Esophagus mucosa (tissue), 1 donor: ENCODE data around the gene ZNF3. TPM values are rescaled to one million over a fixed set of nuclear protein-coding genes. Genes with fewer than 3 reads are reported as not detected.

Source experiments
- ATAC-seq: fragments of 200-7000 bp; cut with Tn5 transposase; one replicate; pipeline ENCODE4 v1.9.1; 2020
- total RNA-seq: library from RNA; stranded (reverse); gene quantifications from one replicate; pipeline ENCODE4 v1.2.4, GENCODE V29; 2023
- donor health status: DM: yes; HTN: yes; CAD: no.

ZNF3 gene
- total RNA-seq, 1 donor from 2014 or later, result 12.4 TPM

DNA sequence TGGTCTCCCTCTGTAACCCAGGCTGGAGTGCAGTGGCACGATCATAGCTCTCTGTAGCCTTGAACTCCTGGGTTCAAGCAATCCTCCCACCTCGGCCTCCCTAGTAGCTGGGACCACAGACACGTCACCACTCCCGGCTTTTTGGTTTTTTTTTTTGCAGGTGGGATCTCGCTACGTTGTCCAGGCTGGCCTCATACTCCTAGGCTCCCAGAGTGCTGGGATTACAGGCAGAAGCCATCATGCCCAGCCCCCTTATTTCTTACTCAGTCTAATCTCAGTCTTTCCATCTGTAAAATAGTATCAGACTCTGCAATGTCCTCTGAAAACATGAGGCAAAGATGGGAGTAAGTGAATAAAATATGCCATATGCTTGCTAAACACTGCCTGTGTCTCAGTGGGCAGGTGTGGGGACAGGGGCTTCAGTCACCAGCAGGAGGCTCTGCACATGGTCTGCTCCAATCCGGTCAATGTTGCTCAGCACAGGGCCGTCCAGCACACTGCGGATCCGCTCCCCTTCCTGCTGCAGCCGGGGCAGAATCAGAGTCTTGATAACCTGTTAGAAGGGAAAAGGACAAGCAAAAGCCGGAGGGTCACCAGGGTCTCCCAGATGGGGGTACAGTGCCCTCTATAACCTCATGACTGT, 28.1 kb upstream of the ZNF3 start:
- ATAC-seq, result no peak

- no peak for ATAC-seq
Measured at GRCh38 chr7:100107890-100108289, 26.4 kb upstream of the ZNF3 start.

DNA sequence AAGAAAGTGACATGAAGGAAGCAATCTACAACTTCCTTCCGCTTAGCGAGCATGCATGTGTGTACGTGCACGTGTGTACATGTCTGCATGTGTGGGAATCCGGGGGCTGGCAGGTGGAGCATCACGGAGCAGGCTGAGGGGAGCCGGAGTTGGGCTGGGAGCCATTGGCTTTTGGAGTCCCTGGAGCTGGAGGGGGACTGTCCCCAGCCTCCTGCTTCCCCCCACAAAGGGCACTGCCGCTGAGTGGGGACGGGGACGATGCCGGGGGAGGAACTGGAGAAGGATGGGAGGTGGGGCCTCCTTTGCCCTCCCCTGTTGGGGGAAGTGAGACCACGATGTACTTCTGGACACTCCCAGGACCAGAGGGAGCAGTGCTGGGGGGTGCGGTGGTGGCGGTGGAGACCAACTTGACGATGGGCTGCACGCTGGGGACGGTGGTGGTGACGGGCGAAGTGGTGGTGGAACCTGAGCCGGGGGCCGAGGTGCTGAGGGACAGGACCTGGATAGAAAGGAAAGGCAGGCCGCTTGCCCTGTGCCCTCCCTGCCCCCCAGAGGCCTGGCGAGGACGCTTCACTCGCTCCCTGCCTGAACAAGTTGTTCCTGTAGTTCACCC, 25.7 kb upstream of the ZNF3 start:
- ATAC-seq, result no peak

- ATAC-seq, result no peak
Measured at GRCh38 chr7:100106633-100107032, 25.1 kb upstream of the ZNF3 start.

DNA sequence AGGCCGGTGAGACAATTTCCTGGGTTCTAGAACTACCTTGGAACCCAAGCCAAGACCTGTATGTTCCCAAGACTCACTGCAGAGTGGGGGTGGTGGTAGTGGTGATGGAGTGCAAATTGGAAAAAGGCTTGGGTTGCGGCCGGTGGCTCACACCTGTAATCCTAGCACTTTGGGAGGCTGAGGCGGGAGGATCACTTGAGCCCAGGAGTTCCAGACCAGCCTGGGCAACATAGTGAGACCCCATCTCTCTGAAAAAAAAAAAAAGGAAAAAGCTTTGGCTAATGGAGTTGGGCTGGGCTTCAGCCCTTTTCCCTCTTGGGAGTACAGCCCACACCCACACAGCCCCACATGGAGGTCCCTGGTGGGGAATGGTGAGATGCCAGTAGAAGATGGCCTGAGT, 24.0 kb upstream of the ZNF3 start:
- no peak for ATAC-seq

GRCh38 chr7:100102950-100103840, 21.7 kb upstream of the ZNF3 start:
- no peak for ATAC-seq

- peak; percentile 94 for ATAC-seq
Measured at GRCh38 chr7:100101016-100101862, 19.7 kb upstream of the ZNF3 start, which contains the start of the genes AP4M1 and MCM7. Gene AP4M1, plus strand, starts transcription at chr7:100101643. Its CDS starts 72 bp downstream, at chr7:100101715. Gene MCM7, minus strand, starts transcription at chr7:100101397. Its CDS starts 103 bp downstream, at chr7:100101294.

- ATAC-seq, result peak; percentile 89
Measured at GRCh38 chr7:100100420-100101015, 19.0 kb upstream of the ZNF3 start.

- no peak for ATAC-seq
Measured at GRCh38 chr7:100099452-100099851, 17.9 kb upstream of the ZNF3 start.

DNA sequence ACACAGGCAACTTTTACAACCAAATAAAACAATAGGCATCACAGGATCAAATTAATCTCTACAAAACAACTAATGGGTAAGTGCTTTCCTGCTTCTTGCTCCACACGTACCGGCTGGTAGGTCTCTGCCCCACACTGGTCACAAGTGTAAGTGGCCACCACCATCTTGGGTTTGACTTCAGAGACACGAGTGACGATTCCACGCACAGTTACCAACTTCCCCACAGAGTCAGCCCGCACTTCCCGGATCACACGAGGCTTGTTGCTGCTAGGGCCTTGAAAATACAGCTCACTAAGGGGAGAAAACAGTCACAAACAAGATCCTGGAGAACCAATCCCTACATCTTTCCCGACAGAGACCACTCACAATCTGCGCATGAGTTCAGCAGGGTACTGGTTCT, 17.4 kb upstream of the ZNF3 start:
- no peak for ATAC-seq

DNA sequence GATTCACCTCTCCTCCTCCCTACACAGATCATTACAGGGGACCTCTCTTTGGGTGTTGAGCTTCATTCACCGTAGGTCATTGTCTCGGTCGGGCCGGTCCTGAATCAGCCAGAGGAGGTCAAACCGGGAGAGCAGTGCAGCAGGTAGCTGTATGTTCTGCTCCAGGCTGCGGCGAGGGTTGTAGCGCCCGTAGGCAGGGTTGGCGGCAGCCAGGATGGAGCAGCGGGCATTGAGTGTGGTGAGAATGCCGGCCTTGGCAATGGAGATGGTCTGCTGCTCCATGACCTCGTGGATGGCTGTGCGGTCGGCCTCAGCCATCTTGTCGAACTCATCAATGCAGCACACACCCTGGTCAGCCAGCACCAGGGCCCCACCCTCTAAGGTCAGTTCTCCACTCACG, 14.2 kb upstream of the ZNF3 start:
- ATAC-seq, result no peak

DNA sequence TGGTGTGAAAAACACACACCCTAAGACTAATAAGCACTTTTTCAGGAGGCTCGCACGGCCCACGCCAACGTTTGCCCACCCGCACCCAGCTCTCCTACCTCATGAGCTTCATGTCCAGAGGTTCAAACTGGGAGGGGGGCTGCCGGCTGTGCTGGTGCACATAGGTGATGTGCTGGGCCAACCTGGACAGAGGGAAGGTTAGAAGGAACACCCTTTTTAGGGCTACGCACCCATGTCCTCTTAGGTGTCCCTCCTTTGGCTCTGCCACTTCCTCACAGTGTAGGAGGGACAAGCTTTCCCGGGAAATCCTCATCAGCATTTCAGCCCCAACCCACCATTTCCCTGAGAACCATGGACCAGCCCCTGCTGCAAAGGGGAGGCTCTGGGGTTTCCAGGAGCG, 13.8 kb upstream of the ZNF3 start:
- no peak for ATAC-seq

GRCh38 chr7:100093925-100094486, 12.5 kb upstream of the ZNF3 start:
- no peak for ATAC-seq

DNA sequence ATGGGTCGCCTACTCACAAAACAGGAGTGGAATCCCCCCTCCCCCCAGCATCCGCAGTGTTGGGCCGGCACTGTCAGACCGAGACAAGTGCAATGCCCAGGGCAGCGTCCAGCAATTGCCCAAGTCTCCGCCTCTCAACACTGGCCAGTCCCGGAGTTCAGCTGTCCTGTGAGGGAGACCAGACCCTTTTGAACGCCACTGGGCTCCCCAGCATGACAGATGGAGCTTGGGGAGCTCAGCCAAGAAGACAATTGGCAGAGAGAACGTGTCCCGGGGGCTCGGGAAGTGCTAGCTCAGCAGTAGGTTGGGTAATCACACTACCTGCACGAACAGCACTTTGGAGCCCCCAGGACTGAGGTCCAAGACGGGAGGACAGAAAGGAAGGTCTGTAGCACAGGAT, 12.0 kb upstream of the ZNF3 start:
- ATAC-seq, result no peak

DNA sequence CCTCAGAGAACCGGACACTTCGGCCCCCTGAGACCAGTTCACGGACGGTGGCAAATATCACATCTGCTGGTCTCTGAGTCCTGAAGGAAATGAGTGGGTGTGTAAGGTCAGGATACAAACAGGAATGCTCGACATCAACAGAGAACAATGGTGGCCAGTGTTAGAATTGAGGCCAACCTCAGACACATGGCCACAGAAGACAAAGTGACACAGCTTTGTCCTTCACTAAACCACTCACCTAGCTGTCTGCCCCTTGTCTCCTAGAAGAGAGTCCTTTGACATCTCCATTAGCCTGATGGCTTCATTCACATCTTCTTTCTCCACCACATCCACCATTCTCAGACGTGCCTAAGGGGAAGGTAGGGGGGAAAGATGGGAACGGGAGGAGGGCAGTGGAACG, 11.5 kb upstream of the ZNF3 start:
- ATAC-seq, result no peak

- no peak for ATAC-seq
Measured at GRCh38 chr7:100091411-100092181, 10.1 kb upstream of the ZNF3 start.

DNA sequence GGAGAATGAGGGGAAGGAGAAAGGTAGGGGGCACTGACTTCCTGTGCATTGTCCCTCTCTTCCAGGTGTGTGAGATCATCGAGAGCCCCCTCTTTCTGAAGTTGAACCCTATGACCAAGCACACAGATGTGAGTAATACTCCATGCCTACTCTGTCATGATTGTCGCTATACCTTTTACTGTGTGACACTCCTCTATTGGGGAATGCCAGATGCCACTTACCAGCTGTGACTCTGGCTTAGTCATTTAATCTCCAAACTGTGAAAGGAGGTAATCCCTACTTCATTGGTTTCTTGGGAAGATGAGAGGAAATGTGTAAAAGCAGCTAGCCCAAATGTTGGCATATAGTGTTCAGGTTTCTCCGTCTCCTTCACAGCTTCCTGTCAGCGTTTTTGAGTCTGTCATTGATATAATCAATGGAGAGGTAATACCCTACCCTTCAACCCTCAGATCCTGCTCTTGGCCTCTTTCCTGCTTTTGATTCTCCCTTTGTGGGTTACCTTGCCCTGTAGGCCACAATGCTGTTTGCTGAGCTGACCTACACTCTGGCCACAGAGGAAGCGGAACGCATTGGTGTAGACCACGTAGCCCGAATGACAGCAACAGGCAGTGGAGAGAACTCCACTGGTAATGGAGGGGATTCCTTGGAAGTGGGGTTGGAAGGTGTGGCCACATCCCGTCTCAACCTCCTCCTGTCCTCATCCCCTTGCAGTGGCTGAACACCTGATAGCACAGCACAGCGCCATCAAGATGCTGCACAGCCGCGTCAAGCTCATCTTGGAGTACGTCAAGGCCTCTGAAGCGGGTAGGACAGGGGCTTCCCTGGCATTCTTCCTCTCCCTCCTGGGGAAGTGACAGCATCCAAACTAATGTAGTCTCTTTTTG, 9.2 kb upstream of the ZNF3 start:
- ATAC-seq, result peak; percentile 54

- ATAC-seq, result peak; percentile 21
Measured at GRCh38 chr7:100089458-100090196, 8.1 kb upstream of the ZNF3 start.
